GM12875 (cell line): ENCODE results near the gene PARD3B.

Experiments used
- H3K4me3 ChIP-seq: one replicate; pipeline ENCODE4 v1.5.1; 2011; ENCODE audit warnings: low read depth, low read length, control low read depth
- CTCF ChIP-seq: IDR thresholded peaks from 2 replicates; pipeline ENCODE4 v1.5.1; 2011; ENCODE audit warnings: low read depth, mild to moderate bottlenecking, control low read depth, inconsistent platforms, low read length, moderate library complexity, borderline replicate concordance; ENCODE audit not compliant: insufficient read depth

The PARD3B gene

DNA sequence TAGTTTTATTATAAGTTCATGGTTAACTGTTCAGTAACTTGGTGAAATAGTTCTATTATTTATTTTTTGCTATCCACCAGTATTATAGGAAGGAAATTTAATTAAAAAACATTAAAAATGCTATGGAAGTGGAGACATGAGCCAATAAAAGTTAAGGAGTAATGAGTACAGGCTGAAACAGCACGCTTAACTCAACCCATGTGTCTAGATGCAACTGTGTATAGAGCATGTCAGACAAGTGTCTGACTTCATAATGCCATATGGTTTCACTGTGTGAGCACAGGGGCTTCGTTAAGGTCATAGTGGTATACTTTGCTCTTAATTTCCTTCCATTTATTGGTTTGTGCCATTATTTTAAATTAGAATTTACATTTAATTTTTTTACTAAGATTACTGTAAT is 570.2 kb downstream of the PARD3B start:
- H3K4me3 ChIP-seq: no peak overlapping the region
- TF ChIP-seq CTCF: no peak

- H3K4me3 ChIP-seq: no peak overlapping the region
- TF ChIP-seq CTCF: no peak
These were observed 571.9 kb downstream of the PARD3B start for GRCh38 chr2:205117125-205117524.

DNA sequence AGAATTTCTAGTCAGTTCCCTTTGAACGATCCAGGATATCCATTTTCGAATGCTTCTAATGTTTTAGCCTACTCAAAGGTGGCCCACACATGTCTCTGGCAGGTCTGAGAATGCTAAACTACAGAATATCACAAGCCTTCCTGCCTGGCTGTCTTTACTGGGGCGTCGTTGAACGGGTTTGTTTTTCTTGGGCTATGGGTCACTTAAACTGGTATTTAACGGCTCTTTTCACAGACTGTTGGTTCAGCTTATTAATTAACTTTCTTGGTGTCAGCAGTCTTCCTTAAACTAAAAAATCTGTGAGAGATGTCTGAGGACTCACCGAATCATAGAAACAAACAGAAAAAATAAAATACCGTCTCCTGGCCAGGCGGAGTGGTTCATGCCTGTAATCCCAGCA is 573.9 kb downstream of the PARD3B start:
- H3K4me3 ChIP-seq: no peak overlapping the region
- no peak for TF ChIP-seq CTCF

DNA sequence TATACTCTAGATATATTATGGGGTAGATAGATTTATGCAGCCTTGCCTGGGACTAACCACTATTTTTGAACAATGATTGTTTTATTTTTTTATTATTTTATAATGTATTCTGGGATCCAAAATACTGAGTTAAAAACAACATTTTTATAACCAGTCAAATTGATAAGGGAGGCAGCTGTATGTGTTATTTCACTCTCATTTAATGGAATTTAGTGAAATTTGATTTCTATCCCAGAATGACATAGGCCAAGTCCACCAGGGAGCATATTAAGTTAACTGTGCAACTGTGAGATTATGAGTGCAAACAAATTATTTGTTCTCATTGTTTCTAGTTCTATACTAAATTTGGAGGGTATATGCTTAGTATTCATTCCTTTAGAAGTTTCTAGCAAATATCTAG is 583.5 kb downstream of the PARD3B start:
- H3K4me3 ChIP-seq: no peak overlapping the region
- TF ChIP-seq CTCF: no peak

- no peak for TF ChIP-seq CTCF
- H3K4me3 ChIP-seq: no peak overlapping the region
These were observed 584.3 kb downstream of the PARD3B start for GRCh38 chr2:205129531-205129930.

- no peak overlapping the region for H3K4me3 ChIP-seq
- no peak for TF ChIP-seq CTCF
These were observed 585.0 kb downstream of the PARD3B start for GRCh38 chr2:205130111-205130829.

- TF ChIP-seq CTCF: no peak
- no peak overlapping the region for H3K4me3 ChIP-seq
These were observed 588.3 kb downstream of the PARD3B start for GRCh38 chr2:205133544-205133943.
